T-cell (primary cell): Measurements from ENCODE around the gene PSMD12. TPM values are rescaled to one million over a fixed set of nuclear protein-coding genes. Genes with fewer than 3 reads are reported as not detected.

ENCODE experiments used
- ATAC-seq, 4 experiments: fragments of 200-7000 bp in 3 of 4; fragments of 150-1000 bp in 1 of 4; cut with Tn5 transposase; replicated peaks in 1 of 4; 1 replicate in 3 of 4; 2 replicates in 1 of 4; pipeline ENCODE4 v1.10.0; 2021; ENCODE audit warnings: moderate library complexity in 3 of 4, mild to moderate bottlenecking in 2 of 4, moderate number of reproducible peaks in 1 of 4
- CTCF ChIA-PET, 2 donors: fragments of 300-600 bp; sonication (Branson Sonifier 250); formaldehyde crosslinking; loops; one replicate each; lab custom pipeline; 2022; ENCODE audit warnings: antibody characterized with exemption in 2 of 2; lab: Charles Lee
- POLR2A ChIA-PET, 2 donors: fragments of 300-600 bp; sonication (Branson Sonifier 250); formaldehyde crosslinking; loops; one replicate each; lab custom pipeline; 2022; ENCODE audit warnings: antibody characterized with exemption in 2 of 2; lab: Charles Lee
- DNase-seq, 35 experiments: peaks; one replicate each; pipeline versions ENCODE4 v3.0.0 to v3.0.0-alpha.2; 2013 to 2023
- H3K27ac ChIP-seq: one replicate; pipeline ENCODE4 v1.5.1; 2013; ENCODE audit warnings: low read length
- H3K27me3 ChIP-seq, 2 experiments: replicated peaks in 1 of 2; 1 replicate in 1 of 2; 2 replicates in 1 of 2; pipeline versions ENCODE4 v1.6.1 to v1.7.0; 2013; ENCODE audit warnings: low read length in 1 of 2, mixed read lengths in 1 of 2; ENCODE audit not compliant: control insufficient read depth in 2 of 2, insufficient read depth in 2 of 2; ENCODE audit errors: extremely low read depth in 1 of 2
- H3K36me3 ChIP-seq, 2 donors: 1 replicate in 1 of 2; 2 replicates in 1 of 2; pipeline versions ENCODE4 v1.6.1 to v1.7.0; 2013; ENCODE audit warnings: low read length in 1 of 2; ENCODE audit not compliant: control insufficient read depth in 2 of 2, insufficient read depth in 1 of 2; ENCODE audit errors: extremely low read depth in 1 of 2
- H3K4me1 ChIP-seq, 2 experiments: 1 replicate in 1 of 2; 2 replicates in 1 of 2; pipeline versions ENCODE4 v1.6.1 to v1.7.0; 2013; ENCODE audit warnings: low read length in 2 of 2, mixed read lengths in 1 of 2; ENCODE audit not compliant: insufficient read depth in 2 of 2, control insufficient read depth in 1 of 2; ENCODE audit errors: extremely low read depth in 1 of 2
- H3K4me3 ChIP-seq, 2 donors: 1 replicate in 1 of 2; 2 replicates in 1 of 2; pipeline versions ENCODE4 v1.5.1 to v1.7.0; 2013; ENCODE audit warnings: mild to moderate bottlenecking in 2 of 2, low read length in 1 of 2, moderate library complexity in 1 of 2; ENCODE audit not compliant: control insufficient read depth in 1 of 2; ENCODE audit errors: extremely low read depth in 1 of 2
- H3K9me3 ChIP-seq: 2 replicates; pipeline ENCODE4 v1.7.0; 2013
- H3K27ac Mint-ChIP-seq, 2 donors: one replicate each; pipeline ENCODE4 v1.8.0; 2020 to 2021; ENCODE audit warnings: mild to moderate bottlenecking in 2 of 2, mixed read lengths in 2 of 2
- H3K27me3 Mint-ChIP-seq, 2 donors: one replicate each; pipeline ENCODE4 v1.8.0; 2021 to 2022; ENCODE audit warnings: mixed read lengths in 2 of 2
- H3K36me3 Mint-ChIP-seq: one replicate; pipeline ENCODE4 v1.8.0; 2021; ENCODE audit warnings: mixed read lengths
- H3K4me1 Mint-ChIP-seq, 3 donors: one replicate each; pipeline ENCODE4 v1.8.0; 2020 to 2022; ENCODE audit warnings: mixed read lengths in 3 of 3, mild to moderate bottlenecking in 1 of 3
- H3K4me3 Mint-ChIP-seq, 3 donors: one replicate each; pipeline ENCODE4 v1.8.0; 2020 to 2022; ENCODE audit warnings: mild to moderate bottlenecking in 3 of 3, mixed read lengths in 3 of 3, moderate library complexity in 3 of 3
- H3K9me3 Mint-ChIP-seq, 3 donors: one replicate each; pipeline ENCODE4 v1.8.0; 2020 to 2022; ENCODE audit warnings: mixed read lengths in 3 of 3
- WGBS: methylation state at CpG from one replicate; pipeline ENCODE4 v1.1.5; 2013; ENCODE audit warnings: missing lambda C conversion rate; ENCODE audit not compliant: insufficient coverage; 5-methylcytosine and 5-hydroxymethylcytosine counted together
- total RNA-seq, 35 experiments: library from RNA in 6 of 35; stranded (reverse) in 6 of 35; fragments of 120-200 nt in 1 of 35; gene quantifications; one replicate each; pipeline versions ENCODE4 v1.2.1 to v1.2.4 and lab custom pipeline; 2013 to 2026

The PSMD12 gene
- total RNA-seq, 5 donors from 2014 or later (not counting 1 experiment from before 2014, with no cell fraction given) = 28.1 to 49.9 (median 37.7) TPM

GRCh38 chr17:67289181-67289876 lies 77.0 kb downstream of the PSMD12 start:
- H3K9me3 ChIP-seq = no peaks in the 10 kb centered on the region
- CTCF ChIA-PET = interaction anchor here (0.6 to 1.7 kb wide), 4 partner anchors 21 to 1589 kb away, joined by 3 to 9 read pairs (median 4); no protein-coding TSS in a partner anchor
- no peak for ATAC-seq
- H3K4me1 Mint-ChIP-seq = peaks cover 0 to 6% (median 0%) of the 10 kb centered on the region in 3 donors
- H3K4me1 ChIP-seq = peaks cover 0 to 8% of the 10 kb centered on the region in 2 experiments
- no peaks in the 10 kb centered on the region for H3K9me3 Mint-ChIP-seq
- no peak for DNase-seq
- WGBS = 40% methylated on average over 9 of the region's 14 CpGs
- H3K27ac Mint-ChIP-seq = no peak overlapping the region
- no peaks in the 10 kb centered on the region for H3K36me3 Mint-ChIP-seq
- no peaks in the 10 kb centered on the region for H3K27me3 ChIP-seq
- no peaks in the 10 kb centered on the region for H3K27me3 Mint-ChIP-seq
- no peak overlapping the region for H3K4me3 ChIP-seq
- H3K27ac ChIP-seq = no peak overlapping the region
- no peaks in the 10 kb centered on the region for H3K36me3 ChIP-seq
- POLR2A ChIA-PET = no interaction called here
- no peak overlapping the region for H3K4me3 Mint-ChIP-seq

Other genes starting within 250 kb of the PSMD12 start
- 100 to 1,000 TPM in 2 of 5 donors, 10 to 100 TPM in 3; 76.0 to 115 (median 91.6) TPM for gene HELZ, start 121.4 kb downstream of the PSMD12 start, total RNA-seq
- 100 to 1,000 TPM in 3 of 5 donors, 10 to 100 TPM in 2; 82.6 to 132 (median 111) TPM for gene PITPNC1, start 10.7 kb upstream of the PSMD12 start, total RNA-seq